ENCODE data around the gene TMEFF2.

DNA sequence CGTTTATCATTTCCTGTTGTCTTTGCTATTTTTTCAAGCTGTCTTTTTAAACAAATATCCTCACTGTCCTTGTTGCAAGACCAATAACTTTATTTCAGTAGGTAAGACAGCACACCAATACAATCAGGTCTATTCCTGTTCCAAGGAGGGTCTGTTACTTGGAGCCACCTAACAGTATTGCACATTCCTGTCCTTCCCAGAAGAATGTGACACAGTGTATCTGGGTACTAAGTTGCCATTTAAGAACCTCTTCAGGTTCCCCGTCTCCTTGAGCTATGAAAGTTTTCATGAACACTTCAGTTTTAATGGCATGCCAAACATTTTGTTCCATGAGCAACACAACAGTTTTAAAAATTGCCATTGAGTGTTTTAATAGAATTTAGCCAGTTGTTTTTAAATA lies 209.0 kb downstream of the TMEFF2 start:
- no peak for TF ChIP-seq POLR2AphosphoS5 (IDR thresholded peaks at IDR 0.05; ENCODE audit: low read depth, low read length)
- TF ChIP-seq POLR2A (IDR thresholded peaks at IDR 0.05; ENCODE audit: low read depth, low read length), result no peak
